ENCODE results near the gene MRI1.

DNA sequence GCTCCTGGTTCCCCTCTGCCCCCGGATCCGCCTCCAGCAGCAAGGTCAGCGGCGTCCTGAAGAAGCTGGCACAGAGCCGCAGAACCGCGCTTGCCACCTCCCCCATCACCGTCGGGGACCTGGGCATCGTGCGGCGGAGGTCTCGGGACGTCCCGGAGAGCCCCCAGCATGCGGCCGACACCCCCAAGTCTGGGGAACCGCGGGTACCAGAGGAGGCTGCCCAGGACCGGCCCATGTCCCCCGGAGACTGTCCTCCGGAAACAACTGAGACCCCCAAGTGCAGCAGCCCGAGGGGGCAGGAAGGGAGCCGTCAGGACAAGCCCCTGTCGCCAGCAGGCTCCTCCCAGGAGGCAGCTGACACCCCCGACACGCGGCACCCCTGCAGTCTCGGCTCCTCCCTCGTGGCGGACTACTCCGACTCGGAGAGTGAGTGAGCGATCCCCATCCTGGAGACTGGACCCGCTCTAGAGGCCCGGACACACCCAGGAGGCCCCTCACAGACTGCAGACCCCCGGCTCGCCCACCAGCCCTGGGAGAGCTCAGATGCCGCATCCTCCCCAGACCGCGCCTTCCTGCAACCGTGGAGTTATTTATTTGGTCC, 1.6 kb upstream of the MRI1 start:
- TF ChIP-seq CTCF (IDR thresholded peaks at IDR 0.05 in 2 of 3, conservative IDR thresholded peaks at IDR 0.05 in 1 of 3; ENCODE audit: borderline replicate concordance in 1 of 3, insufficient read depth in 1 of 3, low read depth in 2 of 3, low read length in 2 of 3): no peak
- TF ChIP-seq, protein P1, sequence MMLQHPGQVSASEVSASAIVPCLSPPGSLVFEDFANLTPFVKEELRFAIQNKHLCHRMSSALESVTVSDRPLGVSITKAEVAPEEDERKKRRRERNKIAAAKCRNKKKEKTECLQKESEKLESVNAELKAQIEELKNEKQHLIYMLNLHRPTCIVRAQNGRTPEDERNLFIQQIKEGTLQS (IDR thresholded peaks at IDR 0.05): no peak
- TF ChIP-seq EZH2phosphoT487 (IDR thresholded peaks at IDR 0.05; ENCODE audit: borderline replicate concordance): no peak
- TF ChIP-seq POLR2A (IDR thresholded peaks at IDR 0.05; ENCODE audit: borderline replicate concordance, extremely low read depth, insufficient read depth, insufficient read length): no peak
- TF ChIP-seq YY1 (IDR thresholded peaks at IDR 0.05; ENCODE audit: extremely low read depth, insufficient replicate concordance, low read depth, low read length): no peak
- no peak for TF ChIP-seq POLR2AphosphoS5 (IDR thresholded peaks at IDR 0.05; ENCODE audit: low read depth, low read length)
- TF ChIP-seq SP1 (IDR thresholded peaks at IDR 0.05; ENCODE audit: low read depth): no peak
